Testis (tissue), 3 donors: ENCODE measurements around the gene RAB25. TPM values are rescaled to one million over a fixed set of nuclear protein-coding genes. Genes with fewer than 3 reads are reported as not detected.
"Not testable (repeated sequence)": the region's sequence is repeated elsewhere in the genome, so short reads cannot be mapped to it uniquely, and the experiment has no call there.

Experiments used
- DNase-seq: peaks from one replicate; pipeline ENCODE4 v3.0.0-alpha.2; 2019
- H3K27ac ChIP-seq, 2 donors: fragments of 200-600 bp; sonication (generic); one replicate each; pipeline ENCODE4 v1.5.1; 2019
- H3K27me3 ChIP-seq: fragments of 200-600 bp; sonication (generic); one replicate; pipeline ENCODE4 v1.5.1; 2019
- H3K36me3 ChIP-seq: fragments of 200-600 bp; sonication (generic); one replicate; pipeline ENCODE4 v1.5.1; 2017; ENCODE audit warnings: low read depth; ENCODE audit errors: missing control alignments
- H3K4me1 ChIP-seq: fragments of 200-600 bp; sonication (generic); one replicate; pipeline ENCODE4 v1.5.1; 2019
- H3K4me3 ChIP-seq, 2 donors: fragments of 200-600 bp; sonication (generic); one replicate each; pipeline ENCODE4 v1.5.1; 2017 to 2019
- H3K9me3 ChIP-seq: fragments of 200-600 bp; sonication (generic); one replicate; pipeline ENCODE4 v1.5.1; 2017
- POLR2A ChIP-seq: fragments of 450-650 bp; IDR thresholded peaks from one replicate; pipeline ENCODE4 v1.6.1; 2017; ENCODE audit warnings: antibody characterized with exemption, mild to moderate bottlenecking, moderate library complexity
- WGBS, 2 donors: methylation state at CpG; one replicate each; pipeline ENCODE4 v1.1.5; 2018; 5-methylcytosine and 5-hydroxymethylcytosine counted together
- intact Hi-C: fragments of 100-400 bp; cut with DNase I; formaldehyde crosslinking; loops from one replicate; pipeline ENCODE4 v1.15.1; 2023; ENCODE audit warnings: low total_unique reads
- polyA plus RNA-seq: library from polyadenylated mRNA; stranded (reverse); fragments of 350-450 nt; fragmentation: Illumina TruSeq; extraction: RNeasy Lipid Tissue Mini Kit (QIAGEN cat#74804); gene quantifications from one replicate; pipeline ENCODE4 v1.2.3, GENCODE V29; 2014; ENCODE audit warnings: low read depth, low replicate concordance; ENCODE audit not compliant: insufficient read depth
- total RNA-seq, 2 donors: library from RNA; depleted of rRNA; stranded (reverse); fragments of >200 nt; gene quantifications; one replicate each; pipeline ENCODE4 v1.2.3, GENCODE V29; 2016
- TF ChIP-seq, protein P1 (sequence below), 3 experiments: fragments of 450-650 bp in 2 of 3; fragments of 200-600 bp in 1 of 3; sonication (generic) in 1 of 3; IDR thresholded peaks; one replicate each; pipeline ENCODE4 v1.5.1; 2016 to 2019; ENCODE audit warnings: antibody characterized with exemption in 3 of 3, mild to moderate bottlenecking in 2 of 3, moderate library complexity in 1 of 3

Gene RAB25
- total and polyA plus RNA-seq, 3 donors from 2014 or later, result 1.2 to 2.1 (median 2.0) TPM

DNA sequence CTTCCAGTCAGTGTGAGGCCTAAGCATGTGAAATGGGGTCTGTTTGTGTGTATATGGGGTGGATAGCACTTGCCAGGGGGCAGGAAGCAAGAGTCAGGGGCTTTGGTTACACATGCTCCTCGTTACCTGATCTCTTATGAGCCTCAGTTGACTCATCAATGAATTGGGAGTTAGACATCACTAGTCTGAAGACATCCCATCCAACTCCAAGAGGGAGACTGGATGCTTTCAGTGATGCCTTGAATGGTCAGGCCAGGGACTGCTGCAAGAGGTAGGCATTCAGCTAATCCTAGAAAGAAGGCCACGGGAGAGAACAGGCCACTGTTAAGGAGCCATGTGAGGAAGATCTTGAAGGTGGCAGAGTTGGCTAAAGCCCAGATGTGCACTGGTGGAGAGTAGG is 6.3 kb downstream of the RAB25 start:
- intact Hi-C loops, result no loop called here
- H3K27me3 ChIP-seq, result no peaks in the 10 kb centered on the region
- no peak overlapping the region for H3K27ac ChIP-seq
- no peak for TF ChIP-seq POLR2A
- TF ChIP-seq, protein P1, sequence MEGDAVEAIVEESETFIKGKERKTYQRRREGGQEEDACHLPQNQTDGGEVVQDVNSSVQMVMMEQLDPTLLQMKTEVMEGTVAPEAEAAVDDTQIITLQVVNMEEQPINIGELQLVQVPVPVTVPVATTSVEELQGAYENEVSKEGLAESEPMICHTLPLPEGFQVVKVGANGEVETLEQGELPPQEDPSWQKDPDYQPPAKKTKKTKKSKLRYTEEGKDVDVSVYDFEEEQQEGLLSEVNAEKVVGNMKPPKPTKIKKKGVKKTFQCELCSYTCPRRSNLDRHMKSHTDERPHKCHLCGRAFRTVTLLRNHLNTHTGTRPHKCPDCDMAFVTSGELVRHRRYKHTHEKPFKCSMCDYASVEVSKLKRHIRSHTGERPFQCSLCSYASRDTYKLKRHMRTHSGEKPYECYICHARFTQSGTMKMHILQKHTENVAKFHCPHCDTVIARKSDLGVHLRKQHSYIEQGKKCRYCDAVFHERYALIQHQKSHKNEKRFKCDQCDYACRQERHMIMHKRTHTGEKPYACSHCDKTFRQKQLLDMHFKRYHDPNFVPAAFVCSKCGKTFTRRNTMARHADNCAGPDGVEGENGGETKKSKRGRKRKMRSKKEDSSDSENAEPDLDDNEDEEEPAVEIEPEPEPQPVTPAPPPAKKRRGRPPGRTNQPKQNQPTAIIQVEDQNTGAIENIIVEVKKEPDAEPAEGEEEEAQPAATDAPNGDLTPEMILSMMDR (IDR thresholded peaks at IDR 0.05), result no peak
- H3K9me3 ChIP-seq, result no peaks in the 10 kb centered on the region
- no peaks in the 10 kb centered on the region for H3K36me3 ChIP-seq
- no peak for DNase-seq
- no peak overlapping the region for H3K4me3 ChIP-seq
- H3K4me1 ChIP-seq, result no peaks in the 10 kb centered on the region
- WGBS, 2 donors, result 82 to 89% methylated on average over 2 of the region's 2 CpGs

DNA sequence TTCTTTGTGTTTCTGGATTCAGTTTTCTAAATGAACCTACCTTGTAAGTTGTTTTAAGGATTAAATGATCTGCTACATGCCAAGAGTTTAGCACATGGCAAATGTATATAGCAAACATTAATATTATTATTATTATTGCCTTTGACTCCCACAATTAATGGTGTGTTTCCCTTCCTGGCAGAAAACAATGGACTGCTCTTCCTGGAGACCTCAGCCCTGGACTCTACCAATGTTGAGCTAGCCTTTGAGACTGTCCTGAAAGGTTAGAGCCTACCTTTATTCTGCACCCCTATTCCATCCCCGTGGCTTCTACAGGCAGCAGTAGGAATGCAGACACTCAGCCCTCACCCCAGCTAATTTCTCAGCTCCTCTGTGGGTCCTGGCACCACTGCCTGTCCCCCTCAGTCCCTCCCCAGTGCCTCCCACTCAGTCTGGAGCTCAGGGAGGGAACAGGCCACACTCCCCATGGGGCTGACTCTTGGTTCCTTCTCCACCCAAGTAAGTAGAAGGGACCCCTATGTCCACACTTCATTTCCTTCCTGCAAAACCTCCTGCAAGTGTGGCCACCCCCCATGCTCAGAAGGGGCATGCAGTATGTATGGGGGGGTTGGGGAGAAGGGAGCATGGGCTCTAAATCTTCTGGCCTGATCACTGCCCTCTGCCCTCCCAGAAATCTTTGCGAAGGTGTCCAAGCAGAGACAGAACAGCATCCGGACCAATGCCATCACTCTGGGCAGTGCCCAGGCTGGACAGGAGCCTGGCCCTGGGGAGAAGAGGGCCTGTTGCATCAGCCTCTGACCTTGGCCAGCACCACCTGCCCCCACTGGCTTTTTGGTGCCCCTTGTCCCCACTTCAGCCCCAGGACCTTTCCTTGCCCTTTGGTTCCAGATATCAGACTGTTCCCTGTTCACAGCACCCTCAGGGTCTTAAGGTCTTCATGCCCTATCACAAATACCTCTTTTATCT is 8.8 kb downstream of the RAB25 start:
- 51 to 78% methylated on average over 3 of the region's 3 CpGs for WGBS, 2 donors
- Histone ChIP-seq H3K27ac (no peak overlapping the region), H3K27me3 (no peaks in the 10 kb centered on the region), H3K4me1 (no peaks in the 10 kb centered on the region), H3K4me3 (no peak overlapping the region), H3K9me3 (no peaks in the 10 kb centered on the region), H3K36me3 (no peaks in the 10 kb centered on the region)
- TF ChIP-seq POLR2A, result no peak
- TF ChIP-seq, protein P1 (IDR thresholded peaks at IDR 0.05), result no peak
- intact Hi-C loops, result no loop called here
- DNase-seq, result no peak

DNA sequence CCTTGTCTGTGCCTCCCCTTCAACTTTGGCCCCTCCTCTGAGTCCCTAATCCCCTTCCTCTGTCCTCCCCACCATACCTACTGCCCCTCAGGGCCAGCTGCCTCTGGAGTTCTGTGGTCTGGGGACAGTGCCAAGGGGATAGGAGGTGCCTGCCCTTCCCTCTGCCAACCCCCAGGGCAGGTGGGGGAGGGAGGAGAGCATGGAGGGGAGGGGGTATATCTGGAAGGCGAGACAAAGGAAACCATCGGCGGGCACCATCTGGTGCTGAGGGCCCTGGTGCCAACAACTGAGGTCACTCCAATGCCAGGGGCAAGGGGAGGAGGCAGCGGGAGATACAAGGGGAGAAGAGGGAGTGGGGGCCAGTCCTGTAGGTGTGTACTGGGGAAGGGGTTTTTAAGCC is 9.6 kb downstream of the RAB25 start:
- H3K4me3 ChIP-seq, result no peak overlapping the region
- no peak overlapping the region for H3K27ac ChIP-seq
- H3K4me1 ChIP-seq, result no peaks in the 10 kb centered on the region
- H3K9me3 ChIP-seq, result no peaks in the 10 kb centered on the region
- 60 to 67% methylated on average over 4 of the region's 4 CpGs for WGBS, 2 donors
- intact Hi-C loops, result no loop called here
- no peaks in the 10 kb centered on the region for H3K27me3 ChIP-seq
- no peak for DNase-seq
- no peaks in the 10 kb centered on the region for H3K36me3 ChIP-seq
- TF ChIP-seq, protein P1 (IDR thresholded peaks at IDR 0.05), result no peak
- no peak for TF ChIP-seq POLR2A

DNA sequence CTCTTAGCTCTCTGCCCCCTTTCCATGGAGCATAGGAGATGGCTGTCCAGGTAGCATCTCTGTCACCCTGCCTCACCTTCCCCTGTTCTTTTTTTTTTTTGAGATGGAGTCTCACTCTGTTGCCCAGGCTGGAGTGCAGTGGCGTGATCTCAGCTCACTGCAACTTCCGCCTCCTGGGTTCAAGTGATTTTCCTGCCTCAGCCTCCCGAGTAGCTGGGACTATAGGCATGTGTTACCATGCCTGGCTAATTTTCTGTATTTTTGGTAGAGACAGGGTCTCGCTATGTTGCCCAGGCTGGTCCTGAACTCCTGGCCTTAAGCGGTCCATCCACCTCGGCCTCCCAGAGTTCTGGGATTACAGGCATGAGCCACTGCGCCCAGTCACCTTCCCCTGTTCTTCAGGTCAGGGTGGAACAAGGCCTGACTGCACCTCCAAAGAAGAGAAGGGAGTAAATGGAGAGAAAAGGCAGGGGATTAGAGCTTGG is 10.4 kb downstream of the RAB25 start:
- DNase-seq, H3K27me3 ChIP-seq, intact Hi-C loops, H3K36me3 ChIP-seq, H3K4me3 ChIP-seq, H3K27ac ChIP-seq, H3K4me1 ChIP-seq, H3K9me3 ChIP-seq: not testable (repeated sequence)
- WGBS, 2 donors, result 88 to 91% methylated on average over 7 of the region's 7 CpGs

DNA sequence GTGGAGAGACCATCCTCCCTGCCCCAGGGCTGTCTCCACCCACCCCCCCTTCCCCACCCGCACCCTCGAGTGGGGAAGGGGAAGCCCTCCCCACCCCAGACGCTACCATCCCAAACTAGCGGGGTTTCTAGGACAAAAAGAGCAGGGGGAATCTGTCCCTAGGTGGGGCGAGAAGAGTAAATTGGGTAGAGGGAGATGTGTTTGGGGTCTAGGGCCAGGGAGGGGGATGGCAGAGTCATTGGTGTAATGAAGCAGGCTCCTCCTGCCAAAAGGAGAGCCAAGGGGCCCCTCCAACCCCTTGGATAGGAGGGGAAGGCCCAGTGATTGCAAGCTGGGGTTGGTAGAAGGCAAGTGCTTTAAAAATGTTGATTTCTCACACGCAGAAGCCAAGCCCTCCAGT is 11.3 kb downstream of the RAB25 start:
- no peaks in the 10 kb centered on the region for H3K36me3 ChIP-seq
- no peaks in the 10 kb centered on the region for H3K27me3 ChIP-seq
- 66 to 76% methylated on average over 6 of the region's 6 CpGs for WGBS, 2 donors
- DNase-seq, result no peak
- TF ChIP-seq POLR2A, result no peak
- TF ChIP-seq, protein P1 (IDR thresholded peaks at IDR 0.05), result no peak
- no peak overlapping the region for H3K4me3 ChIP-seq
- no peaks in the 10 kb centered on the region for H3K9me3 ChIP-seq
- no peaks in the 10 kb centered on the region for H3K4me1 ChIP-seq
- H3K27ac ChIP-seq, result no peak overlapping the region
- intact Hi-C loops, result no loop called here
